GM19395 (cell line): Measurements from ENCODE around the gene RYR2.

ENCODE experiments used
- ATAC-seq: cut with Tn5 transposase; IDR thresholded peaks from one replicate; pipeline ENCODE4 v1.9.1; 2021; ENCODE audit warnings: mild to moderate bottlenecking, moderate library complexity; ENCODE audit not compliant: unreplicated experiment

Gene RYR2

GRCh38 chr1:237759377-237759776 is 717.4 kb downstream of the RYR2 start:
- ATAC-seq = no peak

GRCh38 chr1:237760951-237761350 is 719.0 kb downstream of the RYR2 start:
- ATAC-seq = no peak

- no peak for ATAC-seq
Observed at GRCh38 chr1:237763137-237763536, 721.2 kb downstream of the RYR2 start.

GRCh38 chr1:237763751-237764150 is 721.8 kb downstream of the RYR2 start:
- no peak for ATAC-seq

- ATAC-seq = no peak
Observed at GRCh38 chr1:237769916-237770315, 727.9 kb downstream of the RYR2 start.

- no peak for ATAC-seq
Observed at GRCh38 chr1:237772009-237772408, 730.0 kb downstream of the RYR2 start.

GRCh38 chr1:237774246-237774645 is 732.3 kb downstream of the RYR2 start:
- ATAC-seq = no peak

- ATAC-seq = no peak
Observed at GRCh38 chr1:237779356-237779755, 737.4 kb downstream of the RYR2 start.

- no peak for ATAC-seq
Observed at GRCh38 chr1:237786066-237786719, 744.2 kb downstream of the RYR2 start.

GRCh38 chr1:237788069-237788468 is 746.1 kb downstream of the RYR2 start:
- ATAC-seq = no peak

GRCh38 chr1:237789619-237790018 is 747.6 kb downstream of the RYR2 start:
- ATAC-seq = no peak

GRCh38 chr1:237791592-237791991 is 749.6 kb downstream of the RYR2 start:
- no peak for ATAC-seq

- ATAC-seq = no peak
Observed at GRCh38 chr1:237792149-237792548, 750.2 kb downstream of the RYR2 start.

- no peak for ATAC-seq
Observed at GRCh38 chr1:237792726-237793125, 750.7 kb downstream of the RYR2 start.

- ATAC-seq = no peak
Observed at GRCh38 chr1:237794071-237794470, 752.1 kb downstream of the RYR2 start.

GRCh38 chr1:237795558-237795957 is 753.6 kb downstream of the RYR2 start:
- ATAC-seq = no peak

GRCh38 chr1:237799762-237800474 is 757.9 kb downstream of the RYR2 start:
- peak; percentile 98 for ATAC-seq

GRCh38 chr1:237804516-237804915 is 762.5 kb downstream of the RYR2 start:
- no peak for ATAC-seq

GRCh38 chr1:237809099-237809498 is 767.1 kb downstream of the RYR2 start:
- ATAC-seq = no peak

GRCh38 chr1:237811633-237812032 is 769.6 kb downstream of the RYR2 start:
- ATAC-seq = no peak

- no peak for ATAC-seq
Observed at GRCh38 chr1:237812061-237812460, 770.1 kb downstream of the RYR2 start.

- ATAC-seq = no peak
Observed at GRCh38 chr1:237814319-237814924, 772.4 kb downstream of the RYR2 start.
